Immature natural killer cell (primary cell): ENCODE measurements around the gene PPP4R3A. TPM values are rescaled to one million over a fixed set of nuclear protein-coding genes. Genes with fewer than 3 reads are reported as not detected.
A peak's percentile ranks its signal among the peaks of the same experiment; 100 is the strongest.

ENCODE experiments used
- DNase-seq, 3 donors: peaks; one replicate each; pipeline ENCODE4 v3.0.0; 2022; ENCODE audit warnings: mixed read lengths in 1 of 3
- H3K27ac Mint-ChIP-seq, 6 donors: one replicate each; pipeline ENCODE4 v1.8.0; 2020; ENCODE audit warnings: mixed read lengths in 6 of 6, mild to moderate bottlenecking in 5 of 6, inconsistent platforms in 4 of 6, moderate library complexity in 3 of 6
- H3K27me3 Mint-ChIP-seq, 3 donors: one replicate each; pipeline ENCODE4 v1.8.0; 2020 to 2021; ENCODE audit warnings: low read depth in 3 of 3, mild to moderate bottlenecking in 3 of 3, mixed read lengths in 3 of 3, moderate library complexity in 3 of 3, inconsistent platforms in 1 of 3
- H3K36me3 Mint-ChIP-seq, 3 donors: one replicate each; pipeline ENCODE4 v1.8.0; 2020; ENCODE audit warnings: mixed read lengths in 3 of 3, inconsistent platforms in 2 of 3, mild to moderate bottlenecking in 2 of 3
- H3K4me1 Mint-ChIP-seq, 2 donors: one replicate each; pipeline ENCODE4 v1.8.0; 2020; ENCODE audit warnings: inconsistent platforms in 2 of 2, mild to moderate bottlenecking in 2 of 2, mixed read lengths in 2 of 2, moderate library complexity in 1 of 2
- H3K4me3 Mint-ChIP-seq, 5 donors: one replicate each; pipeline ENCODE4 v1.8.0; 2020; ENCODE audit warnings: mild to moderate bottlenecking in 5 of 5, mixed read lengths in 5 of 5, inconsistent platforms in 3 of 5, moderate library complexity in 3 of 5
- H3K9me3 Mint-ChIP-seq, 6 donors: one replicate each; pipeline ENCODE4 v1.8.0; 2020; ENCODE audit warnings: mild to moderate bottlenecking in 6 of 6, mixed read lengths in 6 of 6, inconsistent platforms in 4 of 6, moderate library complexity in 3 of 6
- polyA plus RNA-seq, 3 donors: library from polyadenylated mRNA; unstranded; fragments of 300-500 nt; fragmentation: Illumina TruSeq; gene quantifications; one replicate each; pipeline ENCODE4 v1.2.3, GENCODE V29; 2021

Gene PPP4R3A
- polyA plus RNA-seq, 3 donors from 2014 or later: 39.4 to 113 (median 46.8) TPM

GRCh38 chr14:91418387-91419043 is 91.6 kb downstream of the PPP4R3A start:
- Mint-ChIP-seq H3K4me3 (peak overlapping the region; percentile 73 to 83 (median 78)), H3K4me1 (peaks cover 38 to 42% of the 10 kb centered on the region in 2 donors), H3K9me3 (no peaks in the 10 kb centered on the region), H3K27me3 (peaks cover 14 to 30% (median 27%) of the 10 kb centered on the region in 3 donors), H3K36me3 (peaks cover 8 to 25% (median 20%) of the 10 kb centered on the region in 3 donors), H3K27ac (peak overlapping the region; percentile 68 to 92 (median 80))
- peak; percentile 77 to 80 (median 79) for DNase-seq

GRCh38 chr14:91417983-91418386 is 92.1 kb downstream of the PPP4R3A start:
- peak overlapping the region; percentile 73 to 83 (median 78) for H3K4me3 Mint-ChIP-seq
- peak overlapping the region in 1 of 6 donors; percentile 83 for H3K27ac Mint-ChIP-seq
- DNase-seq: peak; percentile 79 to 83 (median 83)
- peaks cover 12 to 25% (median 20%) of the 10 kb centered on the region in 3 donors for H3K36me3 Mint-ChIP-seq
- H3K27me3 Mint-ChIP-seq: peaks cover 14 to 30% (median 27%) of the 10 kb centered on the region in 3 donors
- H3K4me1 Mint-ChIP-seq: peaks cover 43 to 48% of the 10 kb centered on the region in 2 donors
- no peaks in the 10 kb centered on the region for H3K9me3 Mint-ChIP-seq

- peaks cover 49 to 54% of the 10 kb centered on the region in 2 donors for H3K4me1 Mint-ChIP-seq
These were observed 92.8 kb downstream of the PPP4R3A start, which contains the start of gene CCDC88C for GRCh38 chr14:91417120-91417982. CCDC88C (minus strand) TSS chr14:91417820; CDS start chr14:91417690, 130 bp downstream.

GRCh38 chr14:91416744-91417119 is 93.4 kb downstream of the PPP4R3A start:
- no peak for DNase-seq
- peak overlapping the region; percentile 98 to 100 (median 99) for H3K27ac Mint-ChIP-seq
- no peaks in the 10 kb centered on the region for H3K9me3 Mint-ChIP-seq
- H3K4me3 Mint-ChIP-seq: peak overlapping the region; percentile 98 to 100 (median 99)
- peaks cover 16 to 25% (median 20%) of the 10 kb centered on the region in 3 donors for H3K36me3 Mint-ChIP-seq
- peaks cover 53 to 60% of the 10 kb centered on the region in 2 donors for H3K4me1 Mint-ChIP-seq
- H3K27me3 Mint-ChIP-seq: peaks cover 14 to 30% (median 27%) of the 10 kb centered on the region in 3 donors

More at GRCh38 chr14:91417120-91417982, 92.8 kb downstream of the PPP4R3A start, which contains the start of gene CCDC88C:
- DNase-seq: peak; percentile 84 to 87 (median 85)
- Mint-ChIP-seq H3K4me3 (peak within 1 kb of the TSS; percentile 98 to 100 (median 99)), H3K36me3 (peaks cover 16 to 25% (median 20%) of the 10 kb centered on the region in 3 donors), H3K9me3 (no peaks in the 10 kb centered on the region), H3K27me3 (peaks cover 14 to 30% (median 27%) of the 10 kb centered on the region in 3 donors), H3K27ac (peak within 1 kb of the TSS; percentile 98 to 100 (median 99))

- peaks cover 60 to 67% of the 10 kb centered on the region in 2 donors for H3K4me1 Mint-ChIP-seq
- DNase-seq: peak; percentile 82 to 84 (median 83)
- H3K9me3 Mint-ChIP-seq: no peaks in the 10 kb centered on the region
- peaks cover 18 to 28% (median 23%) of the 10 kb centered on the region in 3 donors for H3K36me3 Mint-ChIP-seq
- peak overlapping the region; percentile 98 to 100 (median 99) for H3K4me3 Mint-ChIP-seq
- H3K27me3 Mint-ChIP-seq: peaks cover 14 to 30% (median 27%) of the 10 kb centered on the region in 3 donors
- H3K27ac Mint-ChIP-seq: peak overlapping the region; percentile 98 to 100 (median 99)
These were observed 94.0 kb downstream of the PPP4R3A start for GRCh38 chr14:91415794-91416743.

- Mint-ChIP-seq H3K9me3 (no peaks in the 10 kb centered on the region), H3K27ac (peak overlapping the region; percentile 98 to 100 (median 99)), H3K4me3 (peak overlapping the region; percentile 98 to 100 (median 99)), H3K36me3 (peaks cover 19 to 42% (median 38%) of the 10 kb centered on the region in 3 donors), H3K27me3 (peaks cover 14 to 30% (median 27%) of the 10 kb centered on the region in 3 donors), H3K4me1 (peaks cover 76 to 82% of the 10 kb centered on the region in 2 donors)
- no peak for DNase-seq
These were observed 95.7 kb downstream of the PPP4R3A start for GRCh38 chr14:91414475-91414833.

- no peak for DNase-seq
- H3K27ac Mint-ChIP-seq: peak overlapping the region; percentile 98 to 100 (median 99)
- H3K36me3 Mint-ChIP-seq: peaks cover 19 to 44% (median 38%) of the 10 kb centered on the region in 3 donors
- H3K4me1 Mint-ChIP-seq: peaks cover 74 to 81% of the 10 kb centered on the region in 2 donors
- no peaks in the 10 kb centered on the region for H3K9me3 Mint-ChIP-seq
- peaks cover 14 to 30% (median 23%) of the 10 kb centered on the region in 3 donors for H3K27me3 Mint-ChIP-seq
- H3K4me3 Mint-ChIP-seq: peak overlapping the region; percentile 98 to 100 (median 99)
These were observed 96.3 kb downstream of the PPP4R3A start for GRCh38 chr14:91413547-91414474.

GRCh38 chr14:91412939-91413338 is 97.2 kb downstream of the PPP4R3A start:
- Mint-ChIP-seq H3K4me1 (peaks cover 80 to 86% of the 10 kb centered on the region in 2 donors), H3K9me3 (no peaks in the 10 kb centered on the region), H3K27me3 (peaks cover 14 to 36% (median 21%) of the 10 kb centered on the region in 3 donors), H3K4me3 (peak overlapping the region; percentile 98 to 100 (median 99)), H3K36me3 (peaks cover 19 to 52% (median 44%) of the 10 kb centered on the region in 3 donors), H3K27ac (peak overlapping the region; percentile 98 to 100 (median 99))
- no peak for DNase-seq

GRCh38 chr14:91410771-91411536 is 99.2 kb downstream of the PPP4R3A start:
- peaks cover 8 to 36% (median 13%) of the 10 kb centered on the region in 3 donors for H3K27me3 Mint-ChIP-seq
- H3K4me1 Mint-ChIP-seq: peaks cover 95 to 99% of the 10 kb centered on the region in 2 donors
- peak overlapping the region; percentile 96 to 99 (median 98) for H3K27ac Mint-ChIP-seq
- H3K36me3 Mint-ChIP-seq: peaks cover 26 to 62% (median 48%) of the 10 kb centered on the region in 3 donors
- no peak for DNase-seq
- peak overlapping the region; percentile 74 to 95 (median 78) for H3K4me3 Mint-ChIP-seq
- no peaks in the 10 kb centered on the region for H3K9me3 Mint-ChIP-seq

GRCh38 chr14:91409928-91410718 is 100.0 kb downstream of the PPP4R3A start:
- peaks cover 96 to 99% of the 10 kb centered on the region in 2 donors for H3K4me1 Mint-ChIP-seq
- DNase-seq: peak in 1 of 3 donors; percentile 54
- peak overlapping the region; percentile 96 to 99 (median 98) for H3K27ac Mint-ChIP-seq
- no peaks in the 10 kb centered on the region for H3K9me3 Mint-ChIP-seq
- peak overlapping the region; percentile 74 to 95 (median 78) for H3K4me3 Mint-ChIP-seq
- H3K36me3 Mint-ChIP-seq: peaks cover 23 to 65% (median 52%) of the 10 kb centered on the region in 3 donors
- peaks cover 1 to 39% (median 7%) of the 10 kb centered on the region in 3 donors for H3K27me3 Mint-ChIP-seq
